Midbrain (tissue), 1 donor: ENCODE measurements around the gene CUL4A.
"Not testable (repeated sequence)": the region's sequence is repeated elsewhere in the genome, so short reads cannot be mapped to it uniquely, and the experiment has no call there.

Experiments
- DNase-seq: peaks from one replicate; lab custom pipeline; 2025; lab: John Stamatoyannopoulos, UW

Gene CUL4A

GRCh38 chr13:113209336-113209758, at the start of gene CUL4A:
Gene CUL4A, plus strand, starts transcription at chr13:113209613. Its CDS starts 15 bp downstream, at chr13:113209628.
- DNase-seq: peak; percentile 76

- DNase-seq: no peak
These were observed 49.7 kb upstream of the CUL4A start for GRCh38 chr13:113159701-113160100.

GRCh38 chr13:113160983-113161382, 48.4 kb upstream of the CUL4A start:
- no peak for DNase-seq

- no peak for DNase-seq
These were observed 48.0 kb upstream of the CUL4A start for GRCh38 chr13:113161433-113161832.

GRCh38 chr13:113161975-113162374, 47.4 kb upstream of the CUL4A start:
- not testable (repeated sequence) for DNase-seq

- DNase-seq: no peak
These were observed 46.4 kb upstream of the CUL4A start for GRCh38 chr13:113162783-113163685.

GRCh38 chr13:113164492-113164891, 44.9 kb upstream of the CUL4A start:
- DNase-seq: no peak

- no peak for DNase-seq
These were observed 43.1 kb upstream of the CUL4A start for GRCh38 chr13:113166266-113166665.

- no peak for DNase-seq
These were observed 42.7 kb upstream of the CUL4A start for GRCh38 chr13:113166681-113167080.

GRCh38 chr13:113167155-113167554, 42.3 kb upstream of the CUL4A start:
- DNase-seq: no peak

- no peak for DNase-seq
These were observed 41.8 kb upstream of the CUL4A start for GRCh38 chr13:113167575-113167974.

GRCh38 chr13:113168211-113168610, 41.2 kb upstream of the CUL4A start:
- DNase-seq: no peak

- no peak for DNase-seq
These were observed 39.8 kb upstream of the CUL4A start for GRCh38 chr13:113169277-113170272.

GRCh38 chr13:113170511-113170910, 38.9 kb upstream of the CUL4A start:
- DNase-seq: no peak

- DNase-seq: no peak
These were observed 37.9 kb upstream of the CUL4A start for GRCh38 chr13:113171250-113172125.

GRCh38 chr13:113172419-113172926, 36.9 kb upstream of the CUL4A start:
- no peak for DNase-seq

GRCh38 chr13:113176280-113176679, 33.1 kb upstream of the CUL4A start:
- DNase-seq: no peak

- DNase-seq: no peak
These were observed 32.6 kb upstream of the CUL4A start for GRCh38 chr13:113176822-113177221.

- DNase-seq: no peak
These were observed 31.1 kb upstream of the CUL4A start for GRCh38 chr13:113178070-113178895.

GRCh38 chr13:113178896-113179167, 30.6 kb upstream of the CUL4A start:
- no peak for DNase-seq
